GM23338 (cell line): ENCODE results near the gene ENPP1.
"Not testable (repeated sequence)": the region's sequence is repeated elsewhere in the genome, so short reads cannot be mapped to it uniquely, and the experiment has no call there.

ENCODE experiments used
- CREB1 ChIP-seq: fragments of 250-450 bp; sonication (Bioruptor Pico); IDR thresholded peaks from 2 replicates; pipeline ENCODE4 v1.5.0; 2020; ENCODE audit warnings: low read depth, mild to moderate bottlenecking, moderate library complexity
- ETS1 ChIP-seq: IDR thresholded peaks from 2 replicates; pipeline ENCODE4 v1.6.1; 2016; ENCODE audit warnings: antibody characterized with exemption
- EZH2 ChIP-seq: fragments of 200-600 bp; sonication (generic); IDR thresholded peaks from one replicate; pipeline ENCODE4 v1.8.0; 2017; ENCODE audit warnings: antibody characterized with exemption, mild to moderate bottlenecking, low read depth; ENCODE audit not compliant: unreplicated experiment
- EZH2phosphoT487 ChIP-seq: fragments of 200-600 bp; sonication (generic); IDR thresholded peaks from one replicate; pipeline ENCODE4 v1.8.1; 2018; ENCODE audit warnings: antibody characterized with exemption; ENCODE audit not compliant: unreplicated experiment
- JUNB ChIP-seq: IDR thresholded peaks from one replicate; pipeline ENCODE4 v1.6.1; 2016; ENCODE audit warnings: antibody characterized with exemption; ENCODE audit not compliant: unreplicated experiment
- NANOG ChIP-seq: IDR thresholded peaks from 2 replicates; pipeline ENCODE4 v1.6.1; 2016; ENCODE audit warnings: antibody characterized with exemption, borderline replicate concordance
- POLR2AphosphoS5 ChIP-seq: IDR thresholded peaks from 2 replicates; pipeline ENCODE4 v1.6.1; 2016; ENCODE audit warnings: antibody characterized with exemption, low read depth
- REST ChIP-seq: IDR thresholded peaks from one replicate; pipeline ENCODE4 v1.6.1; 2018; ENCODE audit warnings: antibody characterized with exemption; ENCODE audit not compliant: unreplicated experiment
- STAT1 ChIP-seq: IDR thresholded peaks from one replicate; pipeline ENCODE4 v1.6.1; 2016; ENCODE audit warnings: antibody characterized with exemption; ENCODE audit not compliant: unreplicated experiment
- ZNF114 ChIP-seq: fragments of 250-450 bp; sonication (Bioruptor Pico); IDR thresholded peaks from 2 replicates; pipeline ENCODE4 v1.5.0; 2020; ENCODE audit warnings: mild to moderate bottlenecking, moderate library complexity
- ZNF331 ChIP-seq: fragments of 250-450 bp; sonication (Bioruptor Pico); IDR thresholded peaks from 2 replicates; pipeline ENCODE4 v1.5.0; 2020; ENCODE audit warnings: low read depth, mild to moderate bottlenecking, moderate library complexity
- ZNF462 ChIP-seq: fragments of 250-450 bp; sonication (Bioruptor Pico); IDR thresholded peaks from 2 replicates; pipeline ENCODE4 v1.5.0; 2020; ENCODE audit warnings: mild to moderate bottlenecking, moderate library complexity
- TF ChIP-seq, protein P1 (sequence below), 2 experiments: fragments of 200-600 bp in 1 of 2; sonication (generic) in 1 of 2; conservative IDR thresholded peaks; 2 replicates each; pipeline versions ENCODE4 v1.5.1 to v1.6.1; 2016 to 2017; ENCODE audit warnings: antibody characterized with exemption in 2 of 2, low read depth in 2 of 2, mild to moderate bottlenecking in 2 of 2, moderate library complexity in 1 of 2

GRCh38 chr6:131859658-131860057 lies 51.8 kb downstream of the ENPP1 start:
- TF ChIP-seq, protein P1, sequence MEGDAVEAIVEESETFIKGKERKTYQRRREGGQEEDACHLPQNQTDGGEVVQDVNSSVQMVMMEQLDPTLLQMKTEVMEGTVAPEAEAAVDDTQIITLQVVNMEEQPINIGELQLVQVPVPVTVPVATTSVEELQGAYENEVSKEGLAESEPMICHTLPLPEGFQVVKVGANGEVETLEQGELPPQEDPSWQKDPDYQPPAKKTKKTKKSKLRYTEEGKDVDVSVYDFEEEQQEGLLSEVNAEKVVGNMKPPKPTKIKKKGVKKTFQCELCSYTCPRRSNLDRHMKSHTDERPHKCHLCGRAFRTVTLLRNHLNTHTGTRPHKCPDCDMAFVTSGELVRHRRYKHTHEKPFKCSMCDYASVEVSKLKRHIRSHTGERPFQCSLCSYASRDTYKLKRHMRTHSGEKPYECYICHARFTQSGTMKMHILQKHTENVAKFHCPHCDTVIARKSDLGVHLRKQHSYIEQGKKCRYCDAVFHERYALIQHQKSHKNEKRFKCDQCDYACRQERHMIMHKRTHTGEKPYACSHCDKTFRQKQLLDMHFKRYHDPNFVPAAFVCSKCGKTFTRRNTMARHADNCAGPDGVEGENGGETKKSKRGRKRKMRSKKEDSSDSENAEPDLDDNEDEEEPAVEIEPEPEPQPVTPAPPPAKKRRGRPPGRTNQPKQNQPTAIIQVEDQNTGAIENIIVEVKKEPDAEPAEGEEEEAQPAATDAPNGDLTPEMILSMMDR (conservative IDR thresholded peaks at IDR 0.05; ENCODE audit: low read depth in 2 of 2), result not testable (repeated sequence)
- not testable (repeated sequence) for TF ChIP-seq EZH2phosphoT487; POLR2AphosphoS5; JUNB; CREB1 (CRISPR knock-in tag); REST; EZH2; ZNF331 (CRISPR knock-in tag); ETS1; NANOG; STAT1
- peak; percentile 80 for TF ChIP-seq ZNF114 (CRISPR knock-in tag)
- TF ChIP-seq ZNF462 (CRISPR knock-in tag), result peak; percentile 75; the same call in 1 of the 2 replicates
